GM23338 (cell line): Measurements from ENCODE around the gene AAGAB. TPM values are rescaled to one million over a fixed set of nuclear protein-coding genes. Genes with fewer than 3 reads are reported as not detected.

Source experiments
- ATAC-seq: fragments of 200-7000 bp; cut with Tn5 transposase; 3 replicates; pipeline ENCODE4 v1.9.1; 2020
- DNase-seq: peaks from one replicate; pipeline ENCODE4 v3.0.0-alpha.2; 2015; ENCODE audit warnings: low spot score
- H2AFZ ChIP-seq: fragments of 200-600 bp; sonication (generic); 2 replicates; pipeline ENCODE4 v1.8.0; 2016; ENCODE audit warnings: antibody characterized with exemption, mild to moderate bottlenecking, moderate library complexity
- H3F3A ChIP-seq: fragments of 200-600 bp; sonication (generic); replicated peaks from 2 replicates; pipeline ENCODE4 v1.8.0; 2017; ENCODE audit warnings: antibody characterized with exemption, mixed run types, low read depth
- H3K27ac ChIP-seq: fragments of 200-600 bp; sonication (generic); 2 replicates; pipeline ENCODE4 v1.6.1; 2016; ENCODE audit warnings: low read depth
- H3K27me3 ChIP-seq: fragments of 200-600 bp; sonication (generic); 2 replicates; pipeline ENCODE4 v1.8.0; 2016; ENCODE audit warnings: mild to moderate bottlenecking, mixed run types, moderate library complexity; ENCODE audit not compliant: insufficient read depth
- H3K36me3 ChIP-seq: fragments of 200-600 bp; sonication (generic); 2 replicates; pipeline ENCODE4 v1.8.0; 2016; ENCODE audit warnings: mild to moderate bottlenecking; ENCODE audit not compliant: insufficient read depth
- H3K4me1 ChIP-seq: fragments of 200-600 bp; sonication (generic); 2 replicates; pipeline ENCODE4 v1.8.0; 2016; ENCODE audit warnings: mild to moderate bottlenecking, moderate library complexity; ENCODE audit not compliant: insufficient read depth
- H3K4me2 ChIP-seq: fragments of 200-600 bp; sonication (generic); 2 replicates; pipeline ENCODE4 v1.7.1; 2017; ENCODE audit warnings: mixed run types
- H3K4me3 ChIP-seq: fragments of 200-600 bp; sonication (generic); 2 replicates; pipeline ENCODE4 v1.6.1; 2016; ENCODE audit warnings: mixed run types
- H3K79me2 ChIP-seq: fragments of 200-600 bp; sonication (generic); replicated peaks from 2 replicates; pipeline ENCODE4 v1.8.0; 2017; ENCODE audit warnings: mild to moderate bottlenecking; ENCODE audit not compliant: insufficient read depth
- H3K9me2 ChIP-seq: fragments of 200-600 bp; sonication (generic); 2 replicates; pipeline ENCODE4 v1.8.0; 2017; ENCODE audit not compliant: insufficient read depth
- H4K20me1 ChIP-seq: fragments of 200-600 bp; sonication (generic); replicated peaks from 2 replicates; pipeline ENCODE4 v1.8.0; 2017; ENCODE audit warnings: mild to moderate bottlenecking; ENCODE audit not compliant: insufficient read depth
- H3K27ac Mint-ChIP-seq: 2 replicates; pipeline ENCODE4 v1.8.0; 2020; ENCODE audit warnings: inconsistent platforms, mild to moderate bottlenecking, moderate library complexity, mixed read lengths
- H3K27me3 Mint-ChIP-seq: 3 replicates; pipeline ENCODE4 v1.8.0; 2022; ENCODE audit warnings: low read depth, mild to moderate bottlenecking, moderate library complexity, mixed read lengths, inconsistent platforms; ENCODE audit not compliant: insufficient read depth, poor library complexity
- H3K36me3 Mint-ChIP-seq: 3 replicates; pipeline ENCODE4 v1.8.0; 2021; ENCODE audit warnings: low read depth, mild to moderate bottlenecking, inconsistent platforms, moderate library complexity, mixed read lengths
- H3K4me1 Mint-ChIP-seq: 3 replicates; pipeline ENCODE4 v1.8.0; 2020; ENCODE audit warnings: mild to moderate bottlenecking, inconsistent platforms, mixed read lengths
- H3K4me3 Mint-ChIP-seq: 3 replicates; pipeline ENCODE4 v1.8.0; 2021; ENCODE audit warnings: moderate library complexity, mild to moderate bottlenecking, inconsistent platforms, mixed read lengths
- H3K9me3 Mint-ChIP-seq: 3 replicates; pipeline ENCODE4 v1.8.0; 2020; ENCODE audit warnings: moderate library complexity, mild to moderate bottlenecking, inconsistent platforms, mixed read lengths
- EZH2 ChIP-seq: fragments of 200-600 bp; sonication (generic); IDR thresholded peaks from one replicate; pipeline ENCODE4 v1.8.0; 2017; ENCODE audit warnings: antibody characterized with exemption, mild to moderate bottlenecking, low read depth; ENCODE audit not compliant: unreplicated experiment
- EZH2phosphoT487 ChIP-seq: fragments of 200-600 bp; sonication (generic); IDR thresholded peaks from one replicate; pipeline ENCODE4 v1.8.1; 2018; ENCODE audit warnings: antibody characterized with exemption; ENCODE audit not compliant: unreplicated experiment
- NANOG ChIP-seq: IDR thresholded peaks from 2 replicates; pipeline ENCODE4 v1.6.1; 2016; ENCODE audit warnings: antibody characterized with exemption, borderline replicate concordance
- ZNF114 ChIP-seq: fragments of 250-450 bp; sonication (Bioruptor Pico); IDR thresholded peaks from 2 replicates; pipeline ENCODE4 v1.5.0; 2020; ENCODE audit warnings: mild to moderate bottlenecking, moderate library complexity
- ZNF331 ChIP-seq: fragments of 250-450 bp; sonication (Bioruptor Pico); IDR thresholded peaks from 2 replicates; pipeline ENCODE4 v1.5.0; 2020; ENCODE audit warnings: low read depth, mild to moderate bottlenecking, moderate library complexity
- ZNF462 ChIP-seq: fragments of 250-450 bp; sonication (Bioruptor Pico); IDR thresholded peaks from 2 replicates; pipeline ENCODE4 v1.5.0; 2020; ENCODE audit warnings: mild to moderate bottlenecking, moderate library complexity
- polyA plus RNA-seq: library from polyadenylated mRNA; unstranded; fragments of >200 nt; fragmentation: Nextera tagmentation; extraction: Ambion mirVana; gene quantifications from 2 replicates; pipeline ENCODE4 v1.2.1, GENCODE V29; 2016
- total RNA-seq: library from RNA; depleted of rRNA; stranded (reverse); fragments of >200 nt; shearing (Covaris generic); gene quantifications from 2 replicates; pipeline ENCODE4 v1.2.3, GENCODE V29; 2014
- TF ChIP-seq, protein P1 (sequence below), 2 experiments: fragments of 200-600 bp in 1 of 2; sonication (generic) in 1 of 2; conservative IDR thresholded peaks; 2 replicates each; pipeline versions ENCODE4 v1.5.1 to v1.6.1; 2016 to 2017; ENCODE audit warnings: antibody characterized with exemption in 2 of 2, low read depth in 2 of 2, mild to moderate bottlenecking in 2 of 2, moderate library complexity in 1 of 2
- TF ChIP-seq, protein P2 (sequence below): IDR thresholded peaks from 2 replicates; pipeline ENCODE4 v1.6.1; 2016; ENCODE audit warnings: antibody characterized with exemption

AAGAB gene
- total and polyA plus RNA-seq, 2 experiments from 2014 or later: 20.8 to 42.8 TPM

DNA sequence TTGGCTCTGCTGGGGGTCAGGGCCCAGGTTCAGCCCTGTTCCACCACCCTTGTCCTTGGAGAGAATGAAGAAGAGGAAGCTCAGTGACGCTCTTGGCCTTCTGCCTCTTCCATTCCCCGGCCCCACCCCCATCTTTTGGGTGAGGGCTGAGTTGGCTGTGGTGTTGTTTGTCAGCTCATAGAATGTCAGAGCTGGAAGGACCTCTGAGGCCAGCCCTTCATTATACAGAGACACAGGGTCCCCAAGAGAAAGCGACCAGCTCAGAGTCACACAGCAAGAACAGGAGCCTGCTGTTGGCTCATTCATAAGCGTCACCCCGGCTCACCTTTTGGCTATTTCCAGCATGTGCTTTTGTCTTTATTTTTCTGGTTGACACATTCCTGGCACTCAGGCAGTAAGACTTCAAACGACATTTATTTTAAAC lies 68.2 kb downstream of the AAGAB start:
- H3K27me3 Mint-ChIP-seq: peaks cover 4% of the 10 kb centered on the region

More for the DNA sequence above, 68.2 kb downstream of the AAGAB start:
- Mint-ChIP-seq H3K36me3 (peaks cover 16% of the 10 kb centered on the region), H3K9me3 (no peaks in the 10 kb centered on the region), H3K27ac (no peak overlapping the region; the same call in 1 of the 2 replicates), H3K4me1 (peaks cover 6% of the 10 kb centered on the region; the same call in 1 of the 3 replicates), H3K4me3 (no peak overlapping the region; the same call in 2 of the 3 replicates)
- ATAC-seq (no peak), DNase-seq (no peak)
- H2AFZ ChIP-seq: no peak overlapping the region
- no peaks in the 10 kb centered on the region for H3K9me2 ChIP-seq
- H3K4me1 ChIP-seq: no peaks in the 10 kb centered on the region
- no peak overlapping the region for H3K27ac ChIP-seq
- no peak overlapping the region for H3K4me3 ChIP-seq
- no peak overlapping the region for H3K4me2 ChIP-seq
- no peaks in the 10 kb centered on the region for H4K20me1 ChIP-seq
- no peaks in the 10 kb centered on the region for H3K36me3 ChIP-seq
- no peaks in the 10 kb centered on the region for H3F3A ChIP-seq
- H3K27me3 ChIP-seq: no peaks in the 10 kb centered on the region
- TF ChIP-seq, protein P1, sequence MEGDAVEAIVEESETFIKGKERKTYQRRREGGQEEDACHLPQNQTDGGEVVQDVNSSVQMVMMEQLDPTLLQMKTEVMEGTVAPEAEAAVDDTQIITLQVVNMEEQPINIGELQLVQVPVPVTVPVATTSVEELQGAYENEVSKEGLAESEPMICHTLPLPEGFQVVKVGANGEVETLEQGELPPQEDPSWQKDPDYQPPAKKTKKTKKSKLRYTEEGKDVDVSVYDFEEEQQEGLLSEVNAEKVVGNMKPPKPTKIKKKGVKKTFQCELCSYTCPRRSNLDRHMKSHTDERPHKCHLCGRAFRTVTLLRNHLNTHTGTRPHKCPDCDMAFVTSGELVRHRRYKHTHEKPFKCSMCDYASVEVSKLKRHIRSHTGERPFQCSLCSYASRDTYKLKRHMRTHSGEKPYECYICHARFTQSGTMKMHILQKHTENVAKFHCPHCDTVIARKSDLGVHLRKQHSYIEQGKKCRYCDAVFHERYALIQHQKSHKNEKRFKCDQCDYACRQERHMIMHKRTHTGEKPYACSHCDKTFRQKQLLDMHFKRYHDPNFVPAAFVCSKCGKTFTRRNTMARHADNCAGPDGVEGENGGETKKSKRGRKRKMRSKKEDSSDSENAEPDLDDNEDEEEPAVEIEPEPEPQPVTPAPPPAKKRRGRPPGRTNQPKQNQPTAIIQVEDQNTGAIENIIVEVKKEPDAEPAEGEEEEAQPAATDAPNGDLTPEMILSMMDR (conservative IDR thresholded peaks at IDR 0.05; ENCODE audit: low read depth in 2 of 2): no peak
- TF ChIP-seq, protein P2, sequence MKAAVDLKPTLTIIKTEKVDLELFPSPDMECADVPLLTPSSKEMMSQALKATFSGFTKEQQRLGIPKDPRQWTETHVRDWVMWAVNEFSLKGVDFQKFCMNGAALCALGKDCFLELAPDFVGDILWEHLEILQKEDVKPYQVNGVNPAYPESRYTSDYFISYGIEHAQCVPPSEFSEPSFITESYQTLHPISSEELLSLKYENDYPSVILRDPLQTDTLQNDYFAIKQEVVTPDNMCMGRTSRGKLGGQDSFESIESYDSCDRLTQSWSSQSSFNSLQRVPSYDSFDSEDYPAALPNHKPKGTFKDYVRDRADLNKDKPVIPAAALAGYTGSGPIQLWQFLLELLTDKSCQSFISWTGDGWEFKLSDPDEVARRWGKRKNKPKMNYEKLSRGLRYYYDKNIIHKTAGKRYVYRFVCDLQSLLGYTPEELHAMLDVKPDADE: no peak
- no peak for TF ChIP-seq NANOG
- TF ChIP-seq ZNF114 (CRISPR knock-in tag): no peak
- no peak for TF ChIP-seq ZNF331
- no peak for TF ChIP-seq ZNF462 (CRISPR knock-in tag)
- no peak for TF ChIP-seq EZH2
- no peak for TF ChIP-seq EZH2phosphoT487
- H3K79me2 ChIP-seq: no peaks in the 10 kb centered on the region
